Inflammatory macrophage treated with lipopolysaccharide for 1 hour (primary cell): ENCODE data around the gene SLC1A4.
A peak's percentile ranks its signal among the peaks of the same experiment; 100 is the strongest.
"Not testable (repeated sequence)": the region's sequence is repeated elsewhere in the genome, so short reads cannot be mapped to it uniquely, and the experiment has no call there.

Experiments used
- DNase-seq, 2 donors: peaks; one replicate each; pipeline ENCODE4 v3.0.0-alpha.2; 2020 to 2022

Gene SLC1A4

GRCh38 chr2:64989126-64989981 lies at the start of gene SLC1A4:
TSS of gene SLC1A4 (plus strand) at chr2:64989399. CDS start at chr2:64989644, 245 bp downstream.
- DNase-seq = peak; percentile 91 to 95

GRCh38 chr2:64941143-64941542 lies 48.1 kb upstream of the SLC1A4 start:
- no peak for DNase-seq

- DNase-seq = peak in 1 of 2 donors; percentile 62
These were observed 47.4 kb upstream of the SLC1A4 start for GRCh38 chr2:64941801-64942200.

- no peak for DNase-seq
These were observed 46.5 kb upstream of the SLC1A4 start for GRCh38 chr2:64942693-64943092.

GRCh38 chr2:64943387-64944150 lies 45.6 kb upstream of the SLC1A4 start:
- peak in 1 of 2 donors; percentile 52 for DNase-seq

- DNase-seq = no peak
These were observed 44.7 kb upstream of the SLC1A4 start for GRCh38 chr2:64944484-64944883.

GRCh38 chr2:64945973-64946768 lies 43.0 kb upstream of the SLC1A4 start:
- peak in 1 of 2 donors; percentile 45 for DNase-seq

GRCh38 chr2:64946769-64947247 lies 42.4 kb upstream of the SLC1A4 start:
- no peak for DNase-seq

- no peak for DNase-seq
These were observed 41.3 kb upstream of the SLC1A4 start for GRCh38 chr2:64947885-64948284.

GRCh38 chr2:64950226-64951160 lies 38.7 kb upstream of the SLC1A4 start:
- no peak for DNase-seq

GRCh38 chr2:64951306-64951953 lies 37.8 kb upstream of the SLC1A4 start:
- no peak for DNase-seq

- DNase-seq = no peak
These were observed 37.1 kb upstream of the SLC1A4 start for GRCh38 chr2:64952096-64952495.

GRCh38 chr2:64952511-64953482 lies 36.4 kb upstream of the SLC1A4 start:
- no peak for DNase-seq

- no peak for DNase-seq
These were observed 33.7 kb upstream of the SLC1A4 start for GRCh38 chr2:64955467-64955866.

GRCh38 chr2:64957109-64957903 lies 31.9 kb upstream of the SLC1A4 start:
- DNase-seq = no peak

- no peak for DNase-seq
These were observed 30.6 kb upstream of the SLC1A4 start for GRCh38 chr2:64958556-64958955.

- no peak for DNase-seq
These were observed 28.4 kb upstream of the SLC1A4 start for GRCh38 chr2:64960819-64961218.

- DNase-seq = not testable (repeated sequence)
These were observed 26.1 kb upstream of the SLC1A4 start for GRCh38 chr2:64963138-64963537.

GRCh38 chr2:64963719-64964118 lies 25.5 kb upstream of the SLC1A4 start:
- no peak for DNase-seq
